COR-L47 (cell line): Measurements from ENCODE around the gene SPATA31E1.

Experiments
- DNase-seq: peaks from one replicate; lab custom pipeline; 2025; lab: John Stamatoyannopoulos, UW

Gene SPATA31E1

GRCh38 chr9:87863882-87864465, 18.7 kb upstream of the SPATA31E1 start:
- DNase-seq, result no peak

DNA sequence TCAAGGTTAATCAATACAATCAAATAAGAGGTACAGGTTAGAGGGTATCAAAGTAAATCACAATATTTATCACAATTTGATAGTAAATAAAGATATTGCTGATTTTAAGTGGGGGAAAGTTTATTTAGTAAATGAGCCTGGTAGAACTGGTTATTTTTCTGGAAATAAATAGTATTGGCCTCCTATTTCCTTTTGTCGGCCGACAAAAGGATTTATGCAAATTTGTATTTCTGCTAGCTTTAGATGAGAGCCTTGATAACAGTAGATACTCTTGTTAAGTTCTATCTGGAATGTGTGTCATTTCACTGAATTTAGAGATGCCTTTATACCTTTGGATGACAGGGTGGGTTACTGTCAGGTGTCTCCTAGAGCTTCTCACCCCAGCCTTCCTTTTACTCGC, 17.8 kb upstream of the SPATA31E1 start:
- no peak for DNase-seq

DNA sequence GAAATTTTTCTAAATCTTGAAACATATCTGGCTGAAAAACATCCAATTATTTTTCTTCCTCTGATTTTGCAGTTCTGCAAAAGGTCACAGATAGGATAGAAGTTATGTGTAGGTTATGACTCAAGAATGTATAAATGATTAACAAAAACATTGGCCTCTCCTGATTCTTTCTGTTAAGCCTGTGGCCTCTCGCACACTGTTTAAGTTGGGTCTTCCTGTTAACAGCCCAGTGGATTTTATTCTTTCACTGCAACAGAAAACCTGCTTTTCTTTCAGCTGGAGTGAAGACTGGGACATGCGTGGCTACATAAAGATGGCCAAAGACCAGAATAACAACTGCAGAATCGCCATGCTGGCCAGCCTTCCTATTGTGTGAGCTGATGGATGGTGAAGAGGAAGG, 17.1 kb upstream of the SPATA31E1 start:
- DNase-seq, result no peak

DNA sequence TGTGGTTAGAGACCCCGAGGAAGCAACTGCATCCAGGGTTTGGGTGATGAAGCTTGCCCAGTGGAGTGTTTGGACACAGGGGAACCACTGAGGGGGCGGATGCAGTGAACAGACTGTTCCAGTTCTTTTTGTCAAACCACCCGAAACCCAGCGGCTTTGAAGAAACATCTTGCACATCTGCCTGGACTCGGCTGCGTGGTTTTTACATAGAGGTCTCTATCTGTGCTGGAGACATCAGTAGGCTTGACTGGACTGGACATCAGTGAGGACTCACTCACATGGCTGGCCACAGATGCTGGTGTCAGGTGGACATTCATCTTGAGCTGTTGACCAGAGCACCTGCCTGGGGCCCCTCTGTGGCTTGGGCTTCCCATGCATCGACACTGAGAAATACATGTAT, 15.3 kb upstream of the SPATA31E1 start:
- no peak for DNase-seq

- no peak for DNase-seq
Measured at GRCh38 chr9:87868175-87868574, 14.5 kb upstream of the SPATA31E1 start.

GRCh38 chr9:87868635-87869034, 14.0 kb upstream of the SPATA31E1 start:
- no peak for DNase-seq

DNA sequence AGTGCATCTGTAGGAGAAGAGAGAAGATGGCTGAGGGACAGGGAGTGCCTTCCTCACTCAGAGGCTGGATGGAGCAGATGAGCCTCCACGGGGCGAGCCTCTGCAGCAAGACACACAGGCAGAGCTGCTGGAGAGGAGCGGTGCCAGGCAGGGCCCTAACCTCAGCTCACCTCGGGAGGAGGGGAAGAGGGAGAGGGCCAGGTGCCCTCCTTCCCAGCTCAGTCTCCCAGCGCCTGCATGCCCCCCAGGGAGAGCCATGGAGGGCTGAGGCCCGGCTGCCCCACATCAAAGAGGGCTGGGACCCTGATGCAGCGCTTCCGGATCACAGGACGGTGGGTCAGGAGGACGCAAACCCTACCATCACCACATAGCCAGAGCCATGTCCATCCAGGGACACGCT, 13.6 kb upstream of the SPATA31E1 start:
- no peak for DNase-seq

DNA sequence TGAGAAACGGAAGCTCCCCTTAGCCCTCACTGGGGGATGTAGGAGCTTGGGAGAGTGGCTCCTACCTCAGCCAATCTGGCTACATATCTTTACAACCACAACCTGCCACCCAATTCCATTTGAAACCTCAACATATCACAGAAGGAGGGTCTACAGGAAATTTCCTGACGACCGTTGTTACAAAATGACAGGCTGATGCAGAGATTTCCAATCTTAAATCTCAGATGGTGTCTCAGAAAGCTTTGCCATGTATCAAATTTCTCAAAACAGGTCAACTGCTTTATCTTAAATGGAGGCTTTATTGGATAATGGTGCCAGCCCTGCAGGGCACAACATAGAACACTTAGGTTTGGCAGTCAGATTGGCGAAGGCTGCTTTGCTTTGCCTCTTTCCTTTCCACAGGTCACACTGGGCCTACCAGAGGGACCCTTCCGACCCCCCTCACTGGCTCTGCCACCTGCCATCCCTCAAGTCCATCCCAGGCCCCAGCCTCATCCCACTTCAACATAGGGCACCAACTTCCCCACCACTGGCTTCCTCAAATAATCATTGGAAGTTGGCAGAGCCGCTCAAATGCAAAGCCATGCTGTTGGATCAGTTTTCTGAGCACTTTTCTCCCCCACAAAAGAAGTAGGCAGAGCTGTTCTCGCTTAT, 11.1 kb upstream of the SPATA31E1 start:
- DNase-seq, result no peak

DNA sequence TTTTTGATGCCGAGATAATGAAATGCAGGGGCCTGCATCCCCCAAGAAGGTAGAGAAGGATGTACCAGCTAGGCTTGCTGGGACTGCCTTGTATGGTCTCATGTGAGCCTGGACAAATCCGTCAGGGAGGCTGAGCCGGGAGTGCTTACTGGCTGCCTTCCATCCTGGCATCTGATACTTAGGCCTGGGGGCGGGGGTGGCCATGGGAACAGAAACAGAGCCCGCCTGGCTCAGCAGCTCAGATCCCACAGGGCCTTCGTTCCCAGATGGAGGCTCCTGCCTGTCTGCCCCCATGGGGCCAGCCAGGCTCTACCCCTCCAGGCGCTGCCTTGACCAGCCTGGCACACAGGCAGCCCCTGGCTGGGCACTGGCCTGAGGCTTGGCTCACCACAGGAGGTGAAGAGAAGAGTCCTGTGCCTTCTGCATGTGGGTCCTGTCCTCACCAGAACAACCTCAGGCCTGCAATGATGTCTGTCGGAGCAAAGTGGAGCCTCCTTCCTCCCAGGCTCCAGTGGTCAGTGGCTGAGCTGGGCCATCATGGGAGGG, 10.5 kb upstream of the SPATA31E1 start:
- no peak for DNase-seq

DNA sequence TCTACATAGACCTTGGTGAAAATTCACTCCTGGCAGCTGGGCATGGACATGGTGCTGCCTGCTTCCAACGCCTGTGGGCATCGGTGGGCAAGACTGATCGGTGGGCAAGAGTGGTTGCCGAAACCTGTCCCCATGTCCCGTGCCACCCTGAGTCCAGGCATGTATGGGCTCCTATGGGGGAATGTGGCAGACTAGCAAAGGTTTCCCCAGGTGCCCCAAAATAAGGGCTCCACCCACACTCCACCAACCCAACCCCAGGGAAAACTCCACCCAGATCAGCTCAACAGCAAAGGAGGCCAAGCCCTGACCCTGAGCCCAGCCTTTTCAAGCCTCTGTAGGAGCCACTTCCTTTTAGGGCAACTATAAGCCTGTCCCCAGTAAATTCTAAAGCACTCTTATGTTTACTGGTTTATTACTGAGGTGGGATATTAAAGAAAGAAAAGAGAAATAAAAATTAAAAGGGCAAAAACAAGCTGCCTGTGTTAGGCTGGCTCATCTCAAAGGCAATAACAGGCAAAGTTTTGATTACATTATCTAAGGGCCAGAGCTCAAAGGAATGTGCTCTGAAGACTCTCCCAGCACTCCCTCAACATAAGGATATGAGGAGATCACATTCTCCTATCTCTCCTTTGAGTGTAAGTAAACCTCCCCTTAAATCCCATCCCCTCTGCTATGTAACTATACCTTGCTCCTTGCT, 8.9 kb upstream of the SPATA31E1 start:
- no peak for DNase-seq

DNA sequence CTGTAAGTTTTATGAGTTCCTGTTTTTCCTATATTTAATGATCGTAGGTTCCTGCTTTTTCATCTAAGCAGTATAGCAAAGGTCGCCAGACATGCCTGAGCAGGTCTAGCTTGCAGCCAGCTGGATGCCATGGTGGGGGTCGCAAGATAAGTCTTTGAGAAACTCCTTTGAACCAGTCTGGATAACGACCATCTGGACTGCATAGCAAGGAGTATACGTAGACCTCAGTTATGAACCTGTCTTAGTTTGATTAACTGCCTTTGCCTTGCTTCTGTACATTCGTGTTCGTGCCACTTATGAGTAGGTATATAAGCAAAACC, 8.4 kb upstream of the SPATA31E1 start:
- no peak for DNase-seq

- DNase-seq, result no peak
Measured at GRCh38 chr9:87875060-87875459, 7.6 kb upstream of the SPATA31E1 start.

DNA sequence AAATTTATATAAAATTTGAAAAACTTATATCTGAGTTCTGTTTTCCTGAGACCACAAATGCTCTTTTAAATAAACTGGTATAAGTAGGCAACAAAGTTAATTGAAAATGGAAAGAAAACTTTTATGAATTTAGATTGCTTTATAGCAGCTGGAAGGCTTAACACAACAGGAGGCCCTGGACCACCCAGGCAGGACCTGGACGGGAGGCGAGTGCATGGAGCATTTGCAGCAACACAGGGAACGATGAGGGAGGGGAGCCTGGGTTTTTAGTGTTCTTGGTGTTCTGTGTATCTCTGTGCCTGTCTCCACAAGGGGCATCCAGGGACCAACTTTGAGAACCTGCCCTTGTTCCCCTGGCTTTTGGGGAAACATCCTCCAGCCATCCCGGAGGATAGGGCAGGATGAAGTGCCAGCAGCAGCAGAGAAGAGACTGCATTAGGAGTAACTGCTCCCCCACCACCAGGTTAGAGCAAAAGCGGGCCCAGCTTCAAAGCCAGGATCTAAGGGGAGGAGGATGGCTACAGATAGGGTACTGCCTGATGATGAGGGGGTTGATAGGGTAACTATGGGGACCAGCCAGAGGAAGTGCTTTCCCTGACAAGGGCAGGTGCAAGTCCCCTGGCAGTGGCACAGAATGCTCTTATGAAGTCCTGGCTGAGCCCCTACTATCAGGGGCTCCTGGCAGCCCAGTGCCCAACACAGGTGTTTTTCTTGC, 6.7 kb upstream of the SPATA31E1 start:
- no peak for DNase-seq

DNA sequence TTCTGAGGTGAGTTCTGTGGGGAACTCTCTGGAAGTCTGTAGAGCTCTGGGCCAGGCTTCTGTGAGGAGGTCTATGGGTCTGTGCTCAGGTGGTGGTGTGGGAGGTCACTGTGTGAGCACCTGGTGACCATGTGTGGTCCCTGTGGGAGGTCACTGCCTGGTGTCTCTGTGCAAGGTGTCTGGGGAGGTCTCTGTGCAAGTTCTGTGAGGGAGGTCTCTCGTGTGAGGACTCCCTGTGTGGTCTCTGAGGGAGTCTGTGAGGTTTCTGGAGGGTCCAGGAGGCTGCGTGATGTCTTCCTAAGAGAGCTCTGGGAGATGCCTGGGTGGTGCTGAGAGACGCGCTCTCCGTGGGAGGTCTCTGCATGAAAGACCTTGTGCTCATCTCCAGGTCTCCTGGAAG, 6.0 kb upstream of the SPATA31E1 start:
- no peak for DNase-seq

DNA sequence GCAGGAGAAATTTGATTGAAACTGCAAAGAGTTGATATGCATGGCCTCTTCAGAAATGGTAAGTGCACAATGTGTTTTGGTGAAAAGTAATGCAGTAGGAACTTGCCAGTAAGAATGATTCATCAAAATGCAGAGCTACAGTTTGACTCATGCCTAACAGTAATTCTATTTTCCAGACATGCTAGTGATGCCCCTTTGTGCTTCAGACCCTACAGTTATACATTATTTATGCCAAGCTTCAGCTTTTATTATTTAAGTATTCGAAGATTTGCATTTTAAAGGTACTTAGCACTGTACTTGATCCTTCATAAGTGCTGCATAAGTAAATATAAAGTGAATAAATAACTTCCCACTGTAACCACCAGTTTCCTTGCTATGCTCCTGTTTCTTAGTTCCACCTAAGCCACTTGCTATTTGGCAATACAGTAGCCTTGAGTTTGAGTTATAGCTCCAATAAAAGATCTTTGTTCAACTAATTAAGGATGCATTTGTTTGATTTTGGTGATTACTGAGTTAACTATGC, 3.6 kb upstream of the SPATA31E1 start:
- no peak for DNase-seq

DNA sequence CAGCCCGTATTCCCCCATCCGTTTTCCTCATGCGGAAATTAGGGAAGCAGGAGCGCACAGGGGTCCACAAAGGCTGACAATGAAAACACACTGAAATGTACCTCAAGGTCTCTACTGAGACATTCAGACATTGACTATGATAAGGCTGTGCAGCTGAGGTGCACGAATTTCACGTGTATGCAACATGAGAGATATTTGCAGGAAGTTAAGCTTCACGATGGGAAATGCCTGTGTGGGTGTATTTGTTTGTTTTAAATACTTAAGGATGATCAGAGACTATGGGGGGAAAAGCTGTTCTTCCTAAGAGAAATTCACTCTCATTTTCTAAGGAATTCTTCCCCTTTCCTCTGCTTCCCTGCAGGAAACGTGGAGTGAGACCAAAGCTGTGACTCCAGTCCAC, 2.6 kb upstream of the SPATA31E1 start:
- no peak for DNase-seq

GRCh38 chr9:87880683-87881082, 2.0 kb upstream of the SPATA31E1 start:
- no peak for DNase-seq

- DNase-seq, result no peak
Measured at GRCh38 chr9:87883274-87883673, 597 bp downstream of the SPATA31E1 start.

GRCh38 chr9:87883990-87884389, 1.3 kb downstream of the SPATA31E1 start:
- no peak for DNase-seq

- DNase-seq, result no peak
Measured at GRCh38 chr9:87884578-87885459, 2.1 kb downstream of the SPATA31E1 start.

DNA sequence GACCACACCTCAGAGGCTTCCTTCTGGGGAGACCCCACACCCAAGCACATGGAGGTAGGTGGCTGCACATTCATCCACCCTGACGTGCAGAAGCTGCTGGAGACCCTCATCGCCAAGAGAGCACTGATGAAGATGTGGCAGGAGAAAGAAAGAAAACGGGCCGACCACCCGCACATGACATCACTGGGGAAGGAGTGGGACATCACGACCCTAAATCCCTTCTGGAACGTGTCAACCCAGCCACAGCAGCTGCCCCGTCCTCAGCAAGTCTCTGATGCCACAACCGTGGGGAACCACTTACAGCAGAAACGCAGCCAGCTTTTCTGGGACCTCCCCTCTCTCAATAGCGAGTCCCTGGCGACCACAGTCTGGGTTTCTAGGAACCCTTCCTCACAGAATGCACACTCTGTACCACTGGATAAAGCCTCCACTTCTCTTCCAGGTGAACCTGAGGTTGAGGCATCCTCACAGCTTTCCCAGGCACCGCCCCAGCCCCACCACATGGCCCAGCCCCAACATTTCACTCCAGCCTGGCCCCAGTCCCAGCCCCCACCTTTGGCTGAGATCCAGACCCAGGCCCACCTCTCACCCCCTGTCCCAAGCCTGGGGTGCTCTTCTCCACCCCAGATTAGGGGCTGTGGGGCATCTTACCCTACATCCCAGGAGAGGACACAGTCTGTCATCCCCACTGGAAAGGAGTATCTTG, 3.0 kb downstream of the SPATA31E1 start:
- no peak for DNase-seq
